Measurements from ENCODE around the gene TRIM52. TPM values are rescaled to one million over a fixed set of nuclear protein-coding genes. Genes with fewer than 3 reads are reported as not detected.

Gene TRIM52
- total RNA-seq, 1 donor from 2014 or later: 12.8 TPM

- peak in 1 of 2 experiments; percentile 65 for DNase-seq (ENCODE audit: low spot score in 2 of 2, unreplicated experiment in 2 of 2)
- H3K4me1 Mint-ChIP-seq: peaks cover 22% of the 10 kb centered on the region
- no peaks in the 10 kb centered on the region for H3K9me3 Mint-ChIP-seq
- H3K27me3 Mint-ChIP-seq (ENCODE audit: low read depth): peaks cover 39% of the 10 kb centered on the region
- no peaks in the 10 kb centered on the region for H3K36me3 Mint-ChIP-seq
- peak overlapping the region; percentile 73 for H3K4me3 Mint-ChIP-seq
- peak overlapping the region; percentile 94 for H3K27ac Mint-ChIP-seq
- TF ChIP-seq, protein P1, sequence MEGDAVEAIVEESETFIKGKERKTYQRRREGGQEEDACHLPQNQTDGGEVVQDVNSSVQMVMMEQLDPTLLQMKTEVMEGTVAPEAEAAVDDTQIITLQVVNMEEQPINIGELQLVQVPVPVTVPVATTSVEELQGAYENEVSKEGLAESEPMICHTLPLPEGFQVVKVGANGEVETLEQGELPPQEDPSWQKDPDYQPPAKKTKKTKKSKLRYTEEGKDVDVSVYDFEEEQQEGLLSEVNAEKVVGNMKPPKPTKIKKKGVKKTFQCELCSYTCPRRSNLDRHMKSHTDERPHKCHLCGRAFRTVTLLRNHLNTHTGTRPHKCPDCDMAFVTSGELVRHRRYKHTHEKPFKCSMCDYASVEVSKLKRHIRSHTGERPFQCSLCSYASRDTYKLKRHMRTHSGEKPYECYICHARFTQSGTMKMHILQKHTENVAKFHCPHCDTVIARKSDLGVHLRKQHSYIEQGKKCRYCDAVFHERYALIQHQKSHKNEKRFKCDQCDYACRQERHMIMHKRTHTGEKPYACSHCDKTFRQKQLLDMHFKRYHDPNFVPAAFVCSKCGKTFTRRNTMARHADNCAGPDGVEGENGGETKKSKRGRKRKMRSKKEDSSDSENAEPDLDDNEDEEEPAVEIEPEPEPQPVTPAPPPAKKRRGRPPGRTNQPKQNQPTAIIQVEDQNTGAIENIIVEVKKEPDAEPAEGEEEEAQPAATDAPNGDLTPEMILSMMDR (IDR thresholded peaks at IDR 0.05; ENCODE audit: unreplicated experiment): no peak
These were observed 53.6 kb downstream of the TRIM52 start for GRCh38 chr5:181207214-181207959.

DNA sequence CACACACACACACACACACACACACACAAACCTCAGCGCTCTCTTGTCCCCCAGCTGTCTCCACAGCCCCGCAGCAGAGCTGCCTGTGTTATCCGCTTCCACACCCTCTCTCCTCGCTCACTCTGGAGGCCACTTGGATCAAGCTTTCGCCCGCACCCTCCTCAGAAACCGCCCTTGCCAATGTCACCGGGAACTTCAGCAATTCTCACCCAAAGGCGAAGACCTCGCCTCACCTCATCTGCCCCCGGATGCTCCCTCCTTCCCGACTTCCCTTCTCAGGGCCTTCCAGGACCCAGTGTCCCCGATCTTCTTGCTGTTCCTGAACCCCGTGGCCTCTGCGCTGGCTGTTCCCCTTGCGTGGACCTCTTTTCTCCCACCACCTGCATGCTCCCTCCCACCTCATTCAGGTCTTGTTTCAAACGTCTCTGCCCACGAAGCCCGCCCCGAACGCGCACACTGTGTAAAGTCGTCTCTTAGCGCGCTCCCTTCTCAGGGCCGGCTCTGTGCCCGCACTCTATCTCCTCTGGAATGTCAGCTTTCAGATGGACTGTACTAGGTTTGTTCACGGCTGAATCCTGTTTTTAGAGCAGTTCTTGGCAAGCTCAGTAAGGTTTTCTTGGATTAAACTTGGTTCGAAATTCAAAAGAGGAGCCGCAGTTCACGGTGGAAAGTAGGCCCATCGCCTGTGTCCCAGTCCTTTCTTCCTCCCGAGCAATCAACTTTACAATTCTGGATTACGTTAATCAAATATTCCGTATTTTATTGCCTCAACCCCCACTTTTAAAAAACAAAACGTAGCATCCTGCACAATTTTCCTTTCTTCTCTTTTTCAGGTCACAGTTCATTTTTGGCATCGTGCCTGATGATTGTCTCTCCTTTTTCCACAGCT lies 54.9 kb downstream of the TRIM52 start:
- Mint-ChIP-seq H3K27ac (peak overlapping the region; percentile 94), H3K4me1 (peaks cover 18% of the 10 kb centered on the region), H3K27me3 (ENCODE audit: low read depth) (peaks cover 50% of the 10 kb centered on the region), H3K4me3 (peak overlapping the region; percentile 73), H3K9me3 (no peaks in the 10 kb centered on the region), H3K36me3 (no peaks in the 10 kb centered on the region)
- DNase-seq (ENCODE audit: low spot score in 2 of 2, unreplicated experiment in 2 of 2): no peak
- TF ChIP-seq, protein P1 (IDR thresholded peaks at IDR 0.05; ENCODE audit: unreplicated experiment): no peak

Small RNA genes lying within 50 kb of the gene (microRNA-seq; reads per million reads assigned to microRNA genes)
- gene MIR4638: not detected

Other genes starting within 250 kb of the TRIM52 start
- 0.18 TPM in 1 of 3 replicates, not detected in the others for gene BTNL9, start 220.9 kb downstream of the TRIM52 start, total RNA-seq
- gene OR2V1, start 130.0 kb downstream of the TRIM52 start, total RNA-seq: not detected in 3 replicates
- not detected in 3 replicates for gene OR2V2, start 113.6 kb downstream of the TRIM52 start, total RNA-seq
- gene TRIM7, start 55.9 kb downstream of the TRIM52 start, total RNA-seq: 0.57 to 0.72 TPM (median 0.62 TPM) in 3 replicates
- 27.9 to 28.1 TPM (median 27.9 TPM) in 3 replicates for gene TRIM41, start 37.9 kb downstream of the TRIM52 start, total RNA-seq
- gene RACK1, start 17.2 kb downstream of the TRIM52 start, total RNA-seq: 2,008 to 2,083 TPM (median 2,030 TPM) in 3 replicates
- gene OR4F3, start 106.1 kb upstream of the TRIM52 start, total RNA-seq: not detected in 3 replicates

All from mesothelial cell of epicardium (in vitro differentiated cells).